HAP-1 (cell line): ENCODE results near the gene AGPAT1.

ENCODE experiments used
- DNase-seq, 2 experiments: peaks; one replicate each; pipeline ENCODE4 v3.0.0-alpha.2; 2016 to 2020; ENCODE audit warnings: low spot score in 2 of 2
- H3K27me3 ChIP-seq: fragments of 250-450 bp; sonication (Bioruptor Pico); 2 replicates; pipeline ENCODE4 v1.5.1; 2020; ENCODE audit warnings: low read depth, mild to moderate bottlenecking, moderate library complexity
- H3K36me3 ChIP-seq: fragments of 250-450 bp; sonication (Bioruptor Pico); replicated peaks from 2 replicates; pipeline ENCODE4 v1.5.1; 2020; ENCODE audit warnings: mild to moderate bottlenecking
- H3K4me1 ChIP-seq: fragments of 250-450 bp; sonication (Bioruptor Pico); 2 replicates; pipeline ENCODE4 v1.5.1; 2020; ENCODE audit warnings: mild to moderate bottlenecking
- H3K4me3 ChIP-seq: fragments of 250-450 bp; sonication (Bioruptor Pico); 2 replicates; pipeline ENCODE4 v1.5.1; 2020; ENCODE audit warnings: mild to moderate bottlenecking, moderate library complexity
- H3K9me3 ChIP-seq: fragments of 250-450 bp; sonication (Bioruptor Pico); 2 replicates; pipeline ENCODE4 v1.5.1; 2020; ENCODE audit warnings: mild to moderate bottlenecking, moderate library complexity
- in situ Hi-C: fragments of 300-500 bp; cut with MboI; formaldehyde crosslinking; loops from 3 replicates; pipeline ENCODE4 v1.14.3; 2020; ENCODE audit warnings: low sequenced_read_pairs, inconsistent platforms, mixed read lengths

AGPAT1 gene

GRCh38 chr6:32177788-32178546 is 2.1 kb upstream of the AGPAT1 start, which contains the start of gene RNF5:
RNF5 (plus strand) TSS chr6:32178405; CDS start chr6:32178512, 107 bp downstream.
- Histone ChIP-seq H3K4me3 (peak within 1 kb of the TSS; percentile 86), H3K4me1 (peaks cover 19% of the 10 kb centered on the region), H3K27me3 (no peaks in the 10 kb centered on the region), H3K36me3 (peaks cover 15% of the 10 kb centered on the region), H3K9me3 (no peaks in the 10 kb centered on the region)
- in situ Hi-C loops: no loop called here
- peak; percentile 97 to 100 for DNase-seq

- in situ Hi-C loops: no loop called here
- peak; percentile 41 to 70 for DNase-seq
- Histone ChIP-seq H3K9me3 (no peaks in the 10 kb centered on the region), H3K36me3 (peaks cover 15% of the 10 kb centered on the region; the same call in 1 of the 2 replicates), H3K4me3 (peak overlapping the region; percentile 86), H3K27me3 (no peaks in the 10 kb centered on the region), H3K4me1 (peaks cover 19% of the 10 kb centered on the region)
These were observed 1.4 kb upstream of the AGPAT1 start for GRCh38 chr6:32177183-32177787.

DNA sequence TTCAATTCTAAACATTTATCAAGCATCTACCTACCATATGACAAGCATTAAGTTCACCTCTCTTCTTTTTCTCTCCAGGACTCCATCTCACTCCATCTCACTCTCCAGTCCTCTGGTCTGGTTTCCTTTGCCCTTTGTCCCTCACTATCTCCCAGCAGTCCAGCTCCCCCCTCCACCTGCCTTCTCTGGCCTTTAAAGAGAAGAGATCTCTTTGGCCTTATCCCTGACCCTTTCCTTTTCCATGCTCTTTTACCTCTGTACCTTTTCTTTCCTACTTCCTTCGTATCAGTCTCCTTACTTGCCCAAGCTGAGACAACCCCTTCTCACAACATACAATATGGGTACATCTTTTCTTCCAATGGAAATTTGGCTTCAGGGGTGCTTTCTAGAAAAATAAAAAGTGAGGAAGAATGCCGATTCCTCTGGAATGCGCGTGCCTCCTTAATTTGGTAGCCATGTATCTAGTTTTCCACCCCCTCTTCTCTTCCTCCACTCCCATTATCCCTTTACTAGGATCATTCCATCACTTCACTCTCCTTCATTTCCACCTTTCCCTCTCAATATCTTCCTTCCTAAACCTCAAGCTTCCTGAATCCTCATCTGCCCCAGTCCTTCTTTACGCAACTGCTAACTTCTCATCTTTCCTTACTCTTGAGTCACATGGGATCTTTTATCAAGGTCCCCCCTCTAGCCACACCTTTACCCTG is 745 bp upstream of the AGPAT1 start:
- no peaks in the 10 kb centered on the region for H3K9me3 ChIP-seq
- H3K4me1 ChIP-seq: peaks cover 19% of the 10 kb centered on the region
- in situ Hi-C loops: no loop called here
- no peaks in the 10 kb centered on the region for H3K27me3 ChIP-seq
- peaks cover 15% of the 10 kb centered on the region; the same call in 1 of the 2 replicates for H3K36me3 ChIP-seq
- H3K4me3 ChIP-seq: peak overlapping the region; percentile 86
- DNase-seq: no peak

GRCh38 chr6:32175322-32175710 is 568 bp downstream of the AGPAT1 start:
- Histone ChIP-seq H3K4me3 (peak overlapping the region; percentile 86), H3K36me3 (peaks cover 11% of the 10 kb centered on the region), H3K27me3 (no peaks in the 10 kb centered on the region), H3K4me1 (peaks cover 19% of the 10 kb centered on the region), H3K9me3 (no peaks in the 10 kb centered on the region)
- in situ Hi-C loops: no loop called here
- no peak for DNase-seq

DNA sequence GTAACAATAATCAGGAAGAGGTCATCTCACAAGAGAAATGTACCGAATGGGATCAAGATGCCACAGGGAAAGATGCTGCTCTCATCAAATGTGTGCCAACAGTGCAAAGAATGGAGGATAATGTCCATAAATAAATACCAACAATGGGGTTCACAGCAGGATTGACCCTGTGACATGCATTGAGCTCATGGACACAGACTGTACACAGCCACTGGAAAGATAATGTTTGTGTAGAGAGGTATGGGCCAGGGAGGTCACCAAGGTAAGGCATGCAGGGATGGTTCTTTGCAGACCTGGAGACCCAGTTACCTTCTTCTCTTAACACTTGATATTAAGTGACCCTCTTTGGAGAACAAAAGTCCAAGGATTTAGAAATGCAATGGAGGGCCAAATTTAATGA is 1.5 kb downstream of the AGPAT1 start:
- in situ Hi-C loops: no loop called here
- Histone ChIP-seq H3K4me1 (peaks cover 19% of the 10 kb centered on the region), H3K4me3 (no peak overlapping the region), H3K27me3 (no peaks in the 10 kb centered on the region), H3K9me3 (no peaks in the 10 kb centered on the region), H3K36me3 (peaks cover 14% of the 10 kb centered on the region)
- no peak for DNase-seq

DNA sequence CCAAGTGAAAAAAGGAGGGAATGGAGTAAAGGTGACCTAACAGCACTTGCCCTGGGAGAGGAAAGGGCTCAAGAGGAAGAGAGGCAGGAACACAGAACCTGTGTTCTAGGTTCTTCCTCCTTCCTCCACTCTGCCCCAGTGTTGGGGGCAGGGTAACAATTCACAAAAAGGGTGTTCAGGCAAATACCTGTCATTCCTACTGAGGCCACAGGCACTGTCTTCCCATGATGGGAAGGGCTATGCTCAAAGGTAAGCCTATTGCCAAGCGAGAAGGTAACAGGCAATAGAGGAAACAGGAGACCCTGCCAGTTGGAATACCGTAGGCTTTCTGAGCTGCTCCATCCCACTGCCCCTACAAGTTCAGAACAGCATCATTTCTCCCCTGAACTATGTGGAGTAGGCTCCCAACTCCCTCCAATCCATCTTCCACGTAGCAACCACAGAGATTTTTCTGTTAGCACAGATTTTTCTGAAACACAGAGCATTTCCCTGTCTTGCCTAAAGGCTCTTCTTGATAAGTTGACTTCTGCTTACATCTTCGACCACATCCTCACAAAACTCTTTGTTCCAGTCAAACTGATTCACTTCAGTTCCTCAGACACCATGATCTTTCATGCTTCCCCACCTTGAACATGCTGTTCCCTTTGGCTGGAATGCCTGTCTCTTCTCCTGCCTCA is 2.7 kb downstream of the AGPAT1 start:
- no peak for DNase-seq
- Histone ChIP-seq H3K4me3 (no peak overlapping the region), H3K36me3 (peaks cover 27% of the 10 kb centered on the region), H3K27me3 (no peaks in the 10 kb centered on the region), H3K4me1 (peaks cover 19% of the 10 kb centered on the region), H3K9me3 (no peaks in the 10 kb centered on the region)
- in situ Hi-C loops: no loop called here

DNA sequence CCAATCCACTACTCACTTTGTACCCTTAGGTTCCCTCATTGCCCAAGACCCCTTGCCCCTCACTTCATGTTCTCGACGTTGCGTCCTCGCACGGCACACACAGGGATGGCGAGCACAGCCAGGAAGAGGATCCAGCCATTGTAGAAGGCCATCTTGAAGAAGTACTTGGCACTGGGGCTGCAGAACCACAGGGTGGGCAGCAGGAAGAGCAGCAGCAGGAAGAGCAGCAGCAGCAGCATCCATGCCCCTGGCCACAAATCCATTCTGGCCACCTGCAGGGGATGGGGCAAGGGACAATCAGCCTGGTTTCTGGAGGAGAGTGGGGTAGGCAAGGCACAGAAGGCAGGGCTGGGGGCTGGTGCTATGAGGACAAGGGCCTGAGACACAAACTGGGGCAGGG is 4.7 kb downstream of the AGPAT1 start:
- H3K4me3 ChIP-seq: no peak overlapping the region
- no peaks in the 10 kb centered on the region for H3K9me3 ChIP-seq
- no peak for DNase-seq
- H3K27me3 ChIP-seq: no peaks in the 10 kb centered on the region
- in situ Hi-C loops: no loop called here
- H3K4me1 ChIP-seq: peaks cover 7% of the 10 kb centered on the region
- H3K36me3 ChIP-seq: peaks cover 44% of the 10 kb centered on the region

GRCh38 chr6:32170294-32170693 is 5.6 kb downstream of the AGPAT1 start:
- no peaks in the 10 kb centered on the region for H3K9me3 ChIP-seq
- peaks cover 44% of the 10 kb centered on the region for H3K36me3 ChIP-seq
- peaks cover 5% of the 10 kb centered on the region; the same call in 1 of the 2 replicates for H3K4me1 ChIP-seq
- DNase-seq: no peak
- H3K27me3 ChIP-seq: no peaks in the 10 kb centered on the region
- H3K4me3 ChIP-seq: no peak overlapping the region
- in situ Hi-C loops: no loop called here

- no peak overlapping the region for H3K4me3 ChIP-seq
- H3K9me3 ChIP-seq: no peaks in the 10 kb centered on the region
- H3K36me3 ChIP-seq: peaks cover 44% of the 10 kb centered on the region
- in situ Hi-C loops: no loop called here
- no peaks in the 10 kb centered on the region for H3K4me1 ChIP-seq
- no peak for DNase-seq
- no peaks in the 10 kb centered on the region for H3K27me3 ChIP-seq
These were observed 6.9 kb downstream of the AGPAT1 start for GRCh38 chr6:32168807-32169591.

DNA sequence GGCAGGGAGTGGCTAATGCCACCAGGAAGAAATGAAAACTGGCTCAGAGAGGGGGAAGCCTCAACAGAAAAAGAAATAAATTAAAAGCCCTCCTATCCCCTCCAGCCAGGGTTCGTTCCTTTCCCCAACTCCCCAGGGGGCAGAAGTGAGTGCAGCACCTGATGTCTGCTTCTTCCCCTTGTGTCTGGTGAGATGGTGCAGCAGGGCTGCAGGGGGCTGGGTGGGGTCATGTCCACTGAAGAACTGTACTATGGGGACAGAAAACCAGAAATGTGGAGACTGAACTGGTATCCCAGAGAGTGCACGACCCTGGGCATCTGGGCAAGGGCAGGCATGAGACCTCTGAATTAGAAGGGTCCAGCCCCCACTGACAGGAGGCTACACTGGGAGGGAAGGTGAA is 7.5 kb downstream of the AGPAT1 start:
- no peak for DNase-seq
- in situ Hi-C loops: no loop called here
- Histone ChIP-seq H3K9me3 (no peaks in the 10 kb centered on the region), H3K4me1 (no peaks in the 10 kb centered on the region), H3K27me3 (no peaks in the 10 kb centered on the region), H3K36me3 (peaks cover 45% of the 10 kb centered on the region), H3K4me3 (no peak overlapping the region)

DNA sequence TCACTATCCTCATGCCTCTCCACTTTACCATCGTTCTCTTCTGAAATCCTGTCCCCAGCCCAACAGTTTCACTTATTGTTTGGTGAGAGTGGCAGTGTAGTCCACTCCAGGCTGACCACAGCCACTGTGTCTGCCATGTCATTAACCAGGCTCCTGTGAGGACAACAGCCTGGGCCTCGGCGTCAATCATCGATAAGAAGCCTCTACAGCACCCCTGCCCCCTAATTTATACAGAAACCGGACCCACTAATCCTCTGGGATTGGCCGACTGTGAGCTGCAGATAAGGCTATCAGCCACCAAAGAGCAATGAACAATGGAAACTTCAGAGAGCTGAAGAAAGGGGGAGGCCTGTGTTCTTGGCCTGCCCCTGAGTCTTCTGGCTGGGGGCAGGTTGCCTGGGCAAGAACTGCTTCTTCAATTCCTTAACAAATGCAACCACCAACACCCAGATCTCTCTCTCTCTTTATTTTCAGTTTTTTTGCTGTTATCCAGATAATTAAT is 8.1 kb downstream of the AGPAT1 start:
- no peaks in the 10 kb centered on the region for H3K4me1 ChIP-seq
- in situ Hi-C loops: no loop called here
- H3K36me3 ChIP-seq: peaks cover 50% of the 10 kb centered on the region
- no peak overlapping the region for H3K4me3 ChIP-seq
- H3K9me3 ChIP-seq: no peaks in the 10 kb centered on the region
- no peaks in the 10 kb centered on the region for H3K27me3 ChIP-seq
- no peak for DNase-seq

- Histone ChIP-seq H3K9me3 (no peaks in the 10 kb centered on the region), H3K4me3 (no peak overlapping the region), H3K27me3 (no peaks in the 10 kb centered on the region), H3K4me1 (no peaks in the 10 kb centered on the region), H3K36me3 (peaks cover 52% of the 10 kb centered on the region)
- no peak for DNase-seq
- in situ Hi-C loops: no loop called here
These were observed 8.6 kb downstream of the AGPAT1 start for GRCh38 chr6:32167154-32167760.
